T1000 (cell line): ENCODE results near the gene TMEM271.

ENCODE experiments used
- DNase-seq: peaks from one replicate; lab custom pipeline; 2025; ENCODE audit warnings: mixed read lengths; lab: John Stamatoyannopoulos, UW

The TMEM271 gene

GRCh38 chr4:532588-533317, 43.3 kb downstream of the TMEM271 start:
- no peak for DNase-seq

- DNase-seq: no peak
Observed at GRCh38 chr4:531721-532565, 44.2 kb downstream of the TMEM271 start.

DNA sequence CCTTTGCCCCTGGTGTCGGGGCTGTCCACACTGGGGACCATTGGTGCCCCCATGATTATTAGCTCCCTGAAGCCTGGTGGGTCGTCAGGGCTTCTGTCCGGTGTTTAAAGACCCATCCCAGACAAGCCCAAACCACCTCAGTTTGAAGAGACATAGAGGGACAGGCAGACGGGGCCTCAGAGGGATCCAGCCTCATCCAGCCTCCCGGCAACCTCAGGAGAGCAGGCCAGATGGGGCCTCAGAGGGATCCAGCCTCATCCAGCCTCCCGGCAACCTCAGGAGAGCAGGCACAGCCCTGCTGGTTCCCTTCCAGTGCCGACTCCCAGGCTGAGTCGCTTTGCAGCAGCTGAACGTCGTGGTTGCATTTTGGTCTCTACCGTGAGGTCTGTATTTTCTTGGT, 45.0 kb downstream of the TMEM271 start:
- no peak for DNase-seq

GRCh38 chr4:530017-530781, 45.9 kb downstream of the TMEM271 start:
- DNase-seq: no peak

DNA sequence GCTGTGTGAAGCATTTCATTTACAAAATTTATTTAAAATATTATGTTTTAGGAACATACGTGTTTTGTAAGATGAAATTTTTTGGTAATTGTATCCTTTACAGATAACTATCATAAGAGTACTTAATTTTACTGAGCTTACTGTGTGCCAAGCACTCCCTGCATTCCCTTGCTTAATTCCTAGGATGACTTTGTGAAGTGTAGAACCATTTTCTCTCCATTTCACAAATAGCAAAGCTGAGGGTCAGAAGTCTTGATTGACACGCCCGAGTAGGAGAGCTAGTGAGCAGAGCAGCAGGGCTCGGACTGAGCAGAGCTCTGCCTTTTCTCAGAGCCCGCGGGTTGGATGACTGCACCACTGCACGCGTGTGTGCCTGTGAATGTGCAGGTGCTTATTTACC, 46.5 kb downstream of the TMEM271 start:
- DNase-seq: no peak

GRCh38 chr4:528835-529234, 47.3 kb downstream of the TMEM271 start:
- no peak for DNase-seq

- DNase-seq: no peak
Observed at GRCh38 chr4:528296-528695, 47.8 kb downstream of the TMEM271 start.

DNA sequence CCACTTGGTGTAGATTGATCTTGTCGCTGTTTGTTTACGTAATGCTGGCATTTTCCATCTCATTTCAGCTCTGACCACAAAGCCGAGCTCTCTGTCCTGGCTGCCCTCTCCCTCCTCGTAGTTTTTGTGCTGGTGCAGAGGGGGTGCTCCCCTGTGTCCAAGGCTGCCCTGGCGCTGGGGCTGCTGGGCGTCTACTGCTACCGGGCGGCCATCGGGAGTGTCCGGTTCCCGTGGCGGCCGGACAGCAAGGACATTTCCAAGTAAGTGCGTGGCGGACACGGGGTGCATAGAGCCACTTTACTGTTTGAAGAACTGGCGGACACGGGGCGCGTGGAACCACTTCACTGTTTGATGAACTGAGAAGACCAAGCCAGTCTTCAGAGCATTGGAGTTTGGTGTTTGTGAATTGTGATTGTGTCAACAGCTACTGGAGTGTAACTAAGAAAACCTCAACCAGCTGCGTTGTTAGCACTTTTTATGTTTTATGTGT, 49.1 kb downstream of the TMEM271 start:
- no peak for DNase-seq

DNA sequence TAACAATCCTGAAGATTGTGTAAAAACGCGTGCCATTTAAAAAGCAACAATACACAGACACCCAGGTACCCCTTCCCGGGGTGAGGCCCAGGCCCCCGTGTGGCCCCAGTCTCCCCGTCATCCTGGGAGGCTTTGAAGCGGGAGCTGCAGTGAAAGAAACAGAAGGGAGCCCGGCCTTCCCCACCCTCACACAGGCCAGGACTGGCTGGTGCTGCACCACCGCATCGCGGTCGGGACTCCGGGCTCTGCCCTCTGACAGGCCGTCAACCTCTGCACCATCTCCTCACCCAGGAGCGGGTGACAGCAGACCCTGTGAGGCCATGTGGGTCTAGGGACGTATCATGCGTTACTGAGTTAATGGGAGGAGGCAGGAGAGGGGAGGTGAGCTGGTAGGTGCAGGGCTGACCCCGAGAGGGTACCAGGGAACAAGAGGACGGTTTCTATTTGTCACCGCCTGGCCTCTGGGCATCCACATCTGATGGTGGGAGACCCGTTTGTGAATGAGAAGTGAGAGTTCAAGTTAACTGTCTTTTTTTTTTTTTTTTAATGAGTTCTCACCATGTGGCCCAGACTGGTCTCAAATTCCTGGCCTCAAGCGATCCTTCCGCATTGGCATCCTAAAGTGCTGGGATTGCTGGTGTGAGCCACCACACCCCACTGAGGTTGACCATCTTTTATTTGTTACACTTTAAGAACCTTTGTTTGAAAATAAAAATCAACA, 49.7 kb downstream of the TMEM271 start:
- no peak for DNase-seq

DNA sequence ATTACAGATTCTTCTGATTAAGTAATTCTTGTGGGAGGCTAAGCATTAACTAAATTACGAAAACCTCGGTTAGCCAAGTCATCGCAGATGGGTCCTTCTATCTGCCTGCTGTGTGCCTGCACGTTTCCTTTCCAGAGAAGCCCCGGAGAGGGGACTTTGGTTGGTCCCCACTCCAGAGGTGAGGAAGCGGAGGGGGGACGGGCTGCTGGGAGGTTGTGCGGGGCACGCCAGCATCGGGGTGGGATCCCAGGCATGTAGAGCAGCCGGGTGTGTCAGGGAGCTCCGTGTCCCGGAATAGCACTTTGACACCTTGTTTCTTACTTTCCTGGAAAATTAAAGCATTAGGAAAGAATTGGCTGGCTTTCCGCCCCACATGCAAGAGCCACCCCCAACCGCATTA, 50.4 kb downstream of the TMEM271 start:
- no peak for DNase-seq

GRCh38 chr4:524196-524595, 51.9 kb downstream of the TMEM271 start:
- no peak for DNase-seq
